ENCODE data around the gene B4GALT2. TPM values are rescaled to one million over a fixed set of nuclear protein-coding genes. Genes with fewer than 3 reads are reported as not detected.

Gene B4GALT2
- total and polyA plus RNA-seq, 2 of the 4 experiments (the other 2 are of a cell fraction) = 52.3 to 60.8 TPM

DNA sequence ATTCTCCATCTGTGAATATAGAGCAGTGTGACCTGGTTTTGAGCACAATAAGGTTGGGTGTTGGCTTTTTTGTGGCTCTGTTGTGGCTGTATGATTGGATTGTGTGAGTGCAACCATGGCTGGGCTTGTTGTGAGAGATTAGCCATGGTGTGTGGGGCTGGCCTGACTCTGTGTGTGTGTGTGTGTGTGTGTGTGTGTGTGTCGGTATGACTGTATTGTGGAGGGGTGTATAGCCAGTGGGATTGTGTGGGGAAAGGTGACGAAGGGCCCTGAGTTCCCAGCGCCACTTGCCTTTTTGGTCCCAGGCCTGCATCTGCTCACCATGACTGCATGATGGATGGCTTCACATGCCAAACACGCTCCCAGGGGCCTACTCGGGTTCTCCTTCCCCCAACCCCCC, 58.1 kb downstream of the B4GALT2 start:
- H3K27ac ChIP-seq (ENCODE audit: insufficient read depth, low read length) = no peak overlapping the region
- dilution Hi-C loops (cut with HindIII; ENCODE audit: low sequenced_read_pairs, unreplicated experiment) = no loop called here

More for the DNA sequence above, 58.1 kb downstream of the B4GALT2 start:
- Histone ChIP-seq H3K36me3 (ENCODE audit: control insufficient read depth, insufficient read depth, low read length) (no peaks in the 10 kb centered on the region), H3K14ac (replicated peaks; ENCODE audit: low read depth, low read length) (no peak overlapping the region), H2BK120ac (ENCODE audit: low read depth, low read length) (no peak overlapping the region), H3K9ac (ENCODE audit: low read depth, low read length) (no peak overlapping the region), H4K91ac (ENCODE audit: insufficient read depth, low read depth, low read length) (no peak overlapping the region), H3K4me3 (ENCODE audit: insufficient read depth, low read depth, low read length) (no peak overlapping the region), H3K23ac (ENCODE audit: low read depth, low read length) (no peak overlapping the region), H3K56ac (ENCODE audit: extremely low read depth, insufficient read depth, low read length) (no peak overlapping the region), H2AK9ac (replicated peaks; ENCODE audit: low read depth, low read length, poor library complexity) (no peak overlapping the region), H4K20me1 (ENCODE audit: insufficient read depth, low read length) (no peaks in the 10 kb centered on the region), H4K8ac (ENCODE audit: low read depth in 2 of 2, low read length in 2 of 2) (no peak overlapping the region), H3K18ac (ENCODE audit: low read depth, low read length) (no peak overlapping the region), H2AFZ (replicated peaks; ENCODE audit: low read length, poor library complexity) (no peak overlapping the region), H3K4ac (ENCODE audit: low read depth, low read length) (no peak overlapping the region), H3K9me3 (ENCODE audit: control insufficient read depth, insufficient read depth, low read length) (no peaks in the 10 kb centered on the region), H2BK20ac (ENCODE audit: low read depth, low read length) (no peak overlapping the region), H3K4me1 (ENCODE audit: control insufficient read depth, insufficient read depth, low read length) (peaks cover under 1% of the 10 kb centered on the region; the same call in 1 of the 2 replicates), H3K4me2 (ENCODE audit: low read depth, low read length) (no peak overlapping the region), H3K9me1 (ENCODE audit: insufficient read depth, low read length) (peaks cover 3% of the 10 kb centered on the region; the same call in 1 of the 2 replicates), H4K5ac (ENCODE audit: low read depth, low read length) (no peak overlapping the region), H2AK5ac (ENCODE audit: low read depth, low read length) (no peak overlapping the region), H2BK15ac (ENCODE audit: low read depth, low read length) (no peak overlapping the region), H3K79me1 (ENCODE audit: low read depth in 1 of 2, low read length in 2 of 2) (no peaks in the 10 kb centered on the region), H3K27me3 (ENCODE audit: control insufficient read depth, insufficient read depth, low read length) (no peaks in the 10 kb centered on the region), H2BK5ac (ENCODE audit: low read depth, low read length, poor library complexity, severe bottlenecking) (no peak overlapping the region)
- POLR2A ChIA-PET (ENCODE audit: unreplicated experiment) = no interaction called here
- no peak for ATAC-seq (ENCODE audit: low read depth)
- CTCF ChIA-PET = interaction anchor here (1.8 to 2.3 kb wide), 3 partner anchors 11 to 271 kb away, joined by 5 to 16 read pairs (median 16); no protein-coding TSS in a partner anchor
- in situ Hi-C loops (cut with MboI; ENCODE audit: low sequenced_read_pairs) = no loop called here
- whole genome bisulfite sequencing, 2 experiments (ENCODE audit: extremely low coverage in 2 of 2, insufficient read length in 1 of 2) = no CpG with 5 or more reads among the region's 5 CpGs
- intact Hi-C loops (cut with micrococcal nuclease) = loop anchor here (5.0 kb wide), 1 partner anchor 510 kb away; no protein-coding TSS in a partner anchor
- no peak for DNase-seq
- TF ChIP-seq RAD21 (IDR thresholded peaks at IDR 0.05; ENCODE audit: low read length) (no peak), MXI1 (IDR thresholded peaks at IDR 0.05; ENCODE audit: borderline replicate concordance, low read depth, low read length) (no peak), POLR2A (IDR thresholded peaks at IDR 0.05; ENCODE audit: low read depth, low read length) (no peak), NFE2L2 (IDR thresholded peaks at IDR 0.05; ENCODE audit: low read depth, low read length) (no peak)
- no TSS peak for BruUV-seq (replicated peaks)

Measured in IMR-90 (cell line).